GM12891 (cell line): ENCODE measurements around the gene DDX52.

Experiments
- POLR2A ChIP-seq: IDR thresholded peaks from 2 replicates; pipeline ENCODE4 v1.6.1; 2011; ENCODE audit warnings: low read depth, low read length, control low read depth
- POLR2AphosphoS5 ChIP-seq: IDR thresholded peaks from 2 replicates; pipeline ENCODE4 v1.6.1; 2011; ENCODE audit warnings: low read depth, low read length, control low read depth
- SPI1 ChIP-seq: IDR thresholded peaks from 2 replicates; pipeline ENCODE4 v1.6.1; 2011; ENCODE audit warnings: low read depth, low read length, control low read depth
- TAF1 ChIP-seq: IDR thresholded peaks from 2 replicates; pipeline ENCODE4 v1.6.1; 2011; ENCODE audit warnings: low read depth, low read length, control low read depth

DNA sequence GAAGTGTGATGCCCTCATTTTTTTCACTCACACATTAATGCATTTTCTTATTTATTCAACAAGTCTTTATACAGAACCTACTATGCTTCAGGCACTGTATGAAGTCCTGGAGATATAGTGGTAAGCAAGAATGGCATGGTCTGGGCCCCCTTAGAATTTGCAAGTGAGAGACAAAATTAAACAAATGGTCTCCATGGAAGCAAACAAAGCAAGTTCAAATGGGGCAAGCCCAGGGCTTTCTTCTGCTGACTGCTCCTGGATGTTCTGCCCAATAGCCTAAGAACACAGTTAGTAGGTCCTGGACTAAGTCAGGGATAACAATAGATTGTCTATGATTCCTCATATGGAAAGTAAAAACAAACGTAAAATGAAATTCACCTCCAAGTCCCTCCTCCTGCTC lies 31.3 kb upstream of the DDX52 start:
- TF ChIP-seq POLR2A (no peak), TAF1 (no peak), SPI1 (no peak), POLR2AphosphoS5 (no peak)
